Fibroblast of mammary gland (primary cell): ENCODE results near the gene FBXW8.

Experiments
- DNase-seq: peaks from one replicate; pipeline ENCODE4 v3.0.0-alpha.2; 2010; ENCODE audit warnings: low read depth
- H3K4me3 ChIP-seq: 2 replicates; pipeline ENCODE4 v1.5.1; 2011; ENCODE audit warnings: low read depth, mild to moderate bottlenecking, low read length, moderate library complexity; ENCODE audit not compliant: control insufficient read depth
- TF ChIP-seq, protein P1 (sequence below): conservative IDR thresholded peaks from 2 replicates; pipeline ENCODE4 v1.5.1; 2011; ENCODE audit warnings: low read depth, low read length, inconsistent platforms; ENCODE audit not compliant: control insufficient read depth, insufficient read depth

Gene FBXW8

DNA sequence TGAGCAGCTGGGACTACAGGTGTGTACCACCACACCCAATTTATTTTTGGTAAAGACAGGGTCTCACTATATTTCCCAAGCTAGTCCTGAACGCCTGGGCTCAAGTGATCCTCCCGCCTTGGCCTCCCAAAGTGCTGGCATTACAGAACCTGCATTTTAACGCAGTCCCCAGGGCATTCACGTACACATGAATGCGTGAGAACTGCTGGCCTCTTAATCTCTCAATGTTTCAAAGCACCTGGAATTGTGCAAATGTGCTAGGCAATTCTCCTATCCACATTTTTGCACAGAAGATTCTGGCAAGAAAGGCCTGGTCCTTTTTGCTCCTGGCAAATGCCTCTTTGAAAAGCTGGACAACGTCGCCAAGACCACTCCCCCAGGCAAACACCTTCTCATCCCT is 153.3 kb downstream of the FBXW8 start:
- no peak for DNase-seq
- TF ChIP-seq, protein P1, sequence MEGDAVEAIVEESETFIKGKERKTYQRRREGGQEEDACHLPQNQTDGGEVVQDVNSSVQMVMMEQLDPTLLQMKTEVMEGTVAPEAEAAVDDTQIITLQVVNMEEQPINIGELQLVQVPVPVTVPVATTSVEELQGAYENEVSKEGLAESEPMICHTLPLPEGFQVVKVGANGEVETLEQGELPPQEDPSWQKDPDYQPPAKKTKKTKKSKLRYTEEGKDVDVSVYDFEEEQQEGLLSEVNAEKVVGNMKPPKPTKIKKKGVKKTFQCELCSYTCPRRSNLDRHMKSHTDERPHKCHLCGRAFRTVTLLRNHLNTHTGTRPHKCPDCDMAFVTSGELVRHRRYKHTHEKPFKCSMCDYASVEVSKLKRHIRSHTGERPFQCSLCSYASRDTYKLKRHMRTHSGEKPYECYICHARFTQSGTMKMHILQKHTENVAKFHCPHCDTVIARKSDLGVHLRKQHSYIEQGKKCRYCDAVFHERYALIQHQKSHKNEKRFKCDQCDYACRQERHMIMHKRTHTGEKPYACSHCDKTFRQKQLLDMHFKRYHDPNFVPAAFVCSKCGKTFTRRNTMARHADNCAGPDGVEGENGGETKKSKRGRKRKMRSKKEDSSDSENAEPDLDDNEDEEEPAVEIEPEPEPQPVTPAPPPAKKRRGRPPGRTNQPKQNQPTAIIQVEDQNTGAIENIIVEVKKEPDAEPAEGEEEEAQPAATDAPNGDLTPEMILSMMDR: no peak

DNA sequence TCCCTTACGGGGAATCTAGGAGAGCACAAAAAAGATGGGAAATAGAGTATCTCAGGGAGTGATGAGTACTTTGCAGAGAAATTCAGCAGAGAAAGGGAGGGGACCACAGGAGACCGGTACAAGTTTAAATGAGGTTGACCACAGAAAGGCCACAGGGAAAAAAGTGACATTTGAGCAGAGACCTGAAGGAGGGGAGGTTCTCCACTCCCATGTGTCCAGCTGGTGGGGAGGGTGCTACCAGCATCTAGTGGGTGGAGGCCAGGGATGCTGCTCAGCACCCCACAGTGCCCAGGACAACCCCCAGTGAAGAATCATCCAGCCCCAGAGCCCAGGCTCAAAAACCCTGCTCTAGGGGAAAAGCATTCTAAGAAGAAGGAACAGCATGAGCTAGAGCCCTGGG is 153.8 kb downstream of the FBXW8 start:
- DNase-seq: no peak
- TF ChIP-seq, protein P1: no peak
- no peak overlapping the region for H3K4me3 ChIP-seq

More for the DNA sequence above, 153.3 kb downstream of the FBXW8 start:
- H3K4me3 ChIP-seq: no peak overlapping the region

DNA sequence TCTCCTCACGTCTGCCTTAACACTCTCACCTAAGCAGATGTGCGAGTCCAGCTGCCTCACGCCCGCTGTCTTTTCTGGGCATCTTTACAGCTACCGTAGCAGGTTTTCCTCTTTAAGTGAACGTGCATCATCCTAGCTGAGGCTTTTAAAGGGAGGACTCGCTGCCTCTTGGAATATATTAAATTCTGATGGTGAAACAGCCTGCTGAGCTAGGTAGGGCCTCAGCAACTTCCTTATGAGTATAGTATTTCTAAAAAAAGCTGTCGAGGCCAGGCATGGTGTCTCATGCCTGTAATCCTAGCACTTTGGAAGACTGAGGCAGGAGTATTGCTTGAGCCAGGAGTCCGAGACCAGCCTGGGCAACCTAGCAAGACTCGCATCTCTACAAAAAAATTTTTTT is 156.3 kb downstream of the FBXW8 start:
- TF ChIP-seq, protein P1: no peak
- no peak overlapping the region for H3K4me3 ChIP-seq
- no peak for DNase-seq

DNA sequence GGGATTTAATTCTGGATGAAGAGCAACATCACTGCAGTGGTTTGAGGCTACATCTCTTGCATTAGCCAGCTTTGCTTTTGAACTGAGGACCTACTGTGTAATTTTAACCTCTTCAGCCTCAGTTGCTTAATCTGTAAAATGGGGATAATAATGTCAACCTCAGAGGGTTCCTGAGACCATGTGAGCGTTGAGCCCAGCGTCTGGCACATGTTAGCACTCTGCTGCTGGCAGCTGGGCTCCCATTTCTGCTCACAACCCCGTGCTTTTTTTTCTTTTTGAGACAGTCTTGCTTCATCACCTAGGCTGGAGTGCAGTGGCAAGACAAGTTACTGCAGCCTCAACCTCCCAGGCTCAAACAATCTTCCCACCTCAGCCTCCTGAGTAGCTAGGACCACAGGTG is 156.9 kb downstream of the FBXW8 start:
- no peak overlapping the region for H3K4me3 ChIP-seq
- TF ChIP-seq, protein P1: no peak
- DNase-seq: no peak

DNA sequence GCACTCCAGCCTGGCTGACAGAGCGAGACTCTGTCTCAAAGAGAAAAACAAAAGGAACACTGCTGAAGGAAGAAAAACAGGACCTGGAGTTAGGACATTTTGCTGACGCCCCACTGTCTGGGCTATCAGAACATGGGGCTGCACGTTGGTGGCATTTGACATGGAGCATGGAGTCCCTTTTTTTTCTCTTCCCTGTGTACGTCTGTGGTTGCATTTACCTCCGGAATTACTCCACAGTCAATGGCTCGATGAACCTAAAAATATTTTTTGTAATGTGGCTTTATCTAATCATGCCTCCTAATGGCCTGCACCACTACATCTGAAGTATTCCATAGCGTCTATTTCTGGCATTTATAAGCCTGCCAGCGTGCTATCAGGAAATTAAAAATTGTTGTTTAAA is 157.7 kb downstream of the FBXW8 start:
- H3K4me3 ChIP-seq: no peak overlapping the region
- TF ChIP-seq, protein P1: no peak
- DNase-seq: no peak

DNA sequence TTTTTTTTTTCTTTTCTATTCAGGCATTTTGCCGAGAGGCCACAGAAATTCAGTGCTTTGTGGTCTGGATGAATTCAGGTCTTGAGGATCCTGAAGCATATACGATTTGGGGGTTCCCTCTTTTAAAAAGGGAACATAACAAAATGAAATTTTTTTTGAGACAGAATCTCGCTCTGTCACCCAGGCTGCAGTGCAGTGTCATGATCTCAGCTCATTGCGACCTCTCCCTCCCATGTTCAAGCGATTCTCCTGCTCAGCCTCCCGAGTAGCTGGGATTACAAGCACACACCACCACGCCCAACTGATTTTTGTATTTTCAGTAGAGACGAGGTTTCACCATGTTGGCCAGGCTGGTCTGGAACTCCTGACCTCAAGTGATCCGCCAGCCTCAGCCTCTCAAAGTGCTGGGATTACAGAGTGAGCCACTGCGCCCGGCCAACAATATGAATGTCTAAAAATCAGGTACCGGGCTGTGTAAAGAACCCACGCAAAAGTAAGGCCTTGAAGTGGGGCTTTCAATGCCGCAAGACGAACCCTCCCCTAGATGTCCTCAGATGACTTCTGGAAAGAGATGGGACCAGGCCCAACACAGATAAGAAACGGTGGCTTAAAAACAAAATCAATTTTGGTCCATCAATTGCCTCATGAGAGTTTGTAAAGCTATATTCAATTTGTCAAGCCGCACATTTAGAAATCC is 158.5 kb downstream of the FBXW8 start:
- TF ChIP-seq, protein P1: no peak
- no peak for DNase-seq
- H3K4me3 ChIP-seq: no peak overlapping the region
